ENCODE results near the gene SLFN5.

DNA sequence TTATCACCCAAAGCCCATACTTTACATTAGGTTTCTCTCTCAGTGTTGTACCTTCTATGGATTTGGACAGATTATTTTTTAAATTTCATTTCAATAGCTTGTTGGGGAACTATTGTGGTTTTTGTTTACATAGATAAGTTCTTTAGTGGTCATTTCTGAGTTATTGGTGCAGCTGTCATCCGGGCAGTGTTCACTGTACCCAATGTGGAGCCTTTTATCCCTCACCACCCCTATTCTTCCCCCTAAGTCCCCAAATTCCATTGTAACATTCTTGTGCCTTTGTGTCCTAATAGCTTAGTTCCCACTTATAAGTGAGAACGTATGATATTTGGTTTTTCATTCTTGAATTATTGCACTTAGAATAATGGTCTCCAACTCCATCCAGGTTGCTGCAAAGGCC lies 73.1 kb downstream of the SLFN5 start:
- TF ChIP-seq POLR2A (IDR thresholded peaks at IDR 0.05; ENCODE audit: low read depth, low read length) (no peak), SMC3 (IDR thresholded peaks at IDR 0.05; ENCODE audit: low read depth, low read length) (no peak), RAD21 (IDR thresholded peaks at IDR 0.05; ENCODE audit: low read length) (no peak), RCOR1 (IDR thresholded peaks at IDR 0.05; ENCODE audit: insufficient replicate concordance, low read length) (no peak), CEBPB (IDR thresholded peaks at IDR 0.05; ENCODE audit: low read depth, low read length) (no peak), FOS (IDR thresholded peaks at IDR 0.05; ENCODE audit: low read depth, low read length) (no peak), MXI1 (IDR thresholded peaks at IDR 0.05; ENCODE audit: borderline replicate concordance, low read depth, low read length) (no peak), NFE2L2 (IDR thresholded peaks at IDR 0.05; ENCODE audit: low read depth, low read length) (no peak), MAFK (IDR thresholded peaks at IDR 0.05; ENCODE audit: low read depth, low read length) (no peak), RFX5 (IDR thresholded peaks at IDR 0.05; ENCODE audit: low read depth, low read length) (no peak)
- TF ChIP-seq, protein P1, sequence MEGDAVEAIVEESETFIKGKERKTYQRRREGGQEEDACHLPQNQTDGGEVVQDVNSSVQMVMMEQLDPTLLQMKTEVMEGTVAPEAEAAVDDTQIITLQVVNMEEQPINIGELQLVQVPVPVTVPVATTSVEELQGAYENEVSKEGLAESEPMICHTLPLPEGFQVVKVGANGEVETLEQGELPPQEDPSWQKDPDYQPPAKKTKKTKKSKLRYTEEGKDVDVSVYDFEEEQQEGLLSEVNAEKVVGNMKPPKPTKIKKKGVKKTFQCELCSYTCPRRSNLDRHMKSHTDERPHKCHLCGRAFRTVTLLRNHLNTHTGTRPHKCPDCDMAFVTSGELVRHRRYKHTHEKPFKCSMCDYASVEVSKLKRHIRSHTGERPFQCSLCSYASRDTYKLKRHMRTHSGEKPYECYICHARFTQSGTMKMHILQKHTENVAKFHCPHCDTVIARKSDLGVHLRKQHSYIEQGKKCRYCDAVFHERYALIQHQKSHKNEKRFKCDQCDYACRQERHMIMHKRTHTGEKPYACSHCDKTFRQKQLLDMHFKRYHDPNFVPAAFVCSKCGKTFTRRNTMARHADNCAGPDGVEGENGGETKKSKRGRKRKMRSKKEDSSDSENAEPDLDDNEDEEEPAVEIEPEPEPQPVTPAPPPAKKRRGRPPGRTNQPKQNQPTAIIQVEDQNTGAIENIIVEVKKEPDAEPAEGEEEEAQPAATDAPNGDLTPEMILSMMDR (conservative IDR thresholded peaks at IDR 0.05; ENCODE audit: low read depth, low read length), result no peak
- TF ChIP-seq, protein P2, sequence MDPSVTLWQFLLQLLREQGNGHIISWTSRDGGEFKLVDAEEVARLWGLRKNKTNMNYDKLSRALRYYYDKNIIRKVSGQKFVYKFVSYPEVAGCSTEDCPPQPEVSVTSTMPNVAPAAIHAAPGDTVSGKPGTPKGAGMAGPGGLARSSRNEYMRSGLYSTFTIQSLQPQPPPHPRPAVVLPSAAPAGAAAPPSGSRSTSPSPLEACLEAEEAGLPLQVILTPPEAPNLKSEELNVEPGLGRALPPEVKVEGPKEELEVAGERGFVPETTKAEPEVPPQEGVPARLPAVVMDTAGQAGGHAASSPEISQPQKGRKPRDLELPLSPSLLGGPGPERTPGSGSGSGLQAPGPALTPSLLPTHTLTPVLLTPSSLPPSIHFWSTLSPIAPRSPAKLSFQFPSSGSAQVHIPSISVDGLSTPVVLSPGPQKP (IDR thresholded peaks at IDR 0.05; ENCODE audit: borderline replicate concordance, low read depth, low read length), result no peak
